GM19099 (cell line): ENCODE measurements around the gene VGLL4.
A peak's percentile ranks its signal among the peaks of the same experiment; 100 is the strongest.

ENCODE experiments used
- POLR2A ChIP-seq: IDR thresholded peaks from 3 replicates; pipeline ENCODE4 v1.6.1; 2011; ENCODE audit warnings: low read depth; ENCODE audit not compliant: insufficient read length; ENCODE audit errors: extremely low read depth

The VGLL4 gene, protein sequence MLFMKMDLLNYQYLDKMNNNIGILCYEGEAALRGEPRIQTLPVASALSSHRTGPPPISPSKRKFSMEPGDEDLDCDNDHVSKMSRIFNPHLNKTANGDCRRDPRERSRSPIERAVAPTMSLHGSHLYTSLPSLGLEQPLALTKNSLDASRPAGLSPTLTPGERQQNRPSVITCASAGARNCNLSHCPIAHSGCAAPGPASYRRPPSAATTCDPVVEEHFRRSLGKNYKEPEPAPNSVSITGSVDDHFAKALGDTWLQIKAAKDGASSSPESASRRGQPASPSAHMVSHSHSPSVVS

GRCh38 chr3:11643605-11644087, at the start of gene VGLL4:
TSS of gene VGLL4 (minus strand) at chr3:11643915. CDS start at chr3:11643518, 397 bp downstream.
- peak; percentile 71 for TF ChIP-seq POLR2A

GRCh38 chr3:11692532-11692813, 48.8 kb upstream of the VGLL4 start:
- no peak for TF ChIP-seq POLR2A

GRCh38 chr3:11691767-11692531, 48.2 kb upstream of the VGLL4 start:
- no peak for TF ChIP-seq POLR2A

- TF ChIP-seq POLR2A, result no peak
These were observed 47.4 kb upstream of the VGLL4 start for GRCh38 chr3:11690863-11691766.

GRCh38 chr3:11689749-11690148, 46.0 kb upstream of the VGLL4 start:
- TF ChIP-seq POLR2A, result no peak

- TF ChIP-seq POLR2A, result no peak
These were observed 36.8 kb upstream of the VGLL4 start for GRCh38 chr3:11680509-11680908.

DNA sequence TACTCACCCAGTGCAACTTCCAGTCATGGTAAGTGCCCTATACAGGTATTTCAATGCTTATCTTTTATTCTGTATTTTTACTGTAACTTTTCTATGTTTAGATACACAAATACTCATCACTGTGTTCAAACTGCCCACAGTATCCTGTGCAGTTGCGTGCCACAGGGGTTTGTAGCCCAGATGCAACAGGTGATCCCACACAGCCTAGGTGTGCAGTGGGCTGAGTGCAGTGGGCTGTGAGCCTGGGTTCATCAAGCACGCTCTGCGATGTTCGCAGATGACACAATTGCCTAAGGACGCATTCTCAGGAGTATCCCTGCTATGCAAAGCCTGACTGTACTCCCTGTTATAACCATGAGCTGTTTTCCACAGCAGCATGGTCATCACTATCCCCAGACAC, 36.2 kb upstream of the VGLL4 start:
- no peak for TF ChIP-seq POLR2A

GRCh38 chr3:11672363-11672762, 28.6 kb upstream of the VGLL4 start:
- TF ChIP-seq POLR2A, result no peak

DNA sequence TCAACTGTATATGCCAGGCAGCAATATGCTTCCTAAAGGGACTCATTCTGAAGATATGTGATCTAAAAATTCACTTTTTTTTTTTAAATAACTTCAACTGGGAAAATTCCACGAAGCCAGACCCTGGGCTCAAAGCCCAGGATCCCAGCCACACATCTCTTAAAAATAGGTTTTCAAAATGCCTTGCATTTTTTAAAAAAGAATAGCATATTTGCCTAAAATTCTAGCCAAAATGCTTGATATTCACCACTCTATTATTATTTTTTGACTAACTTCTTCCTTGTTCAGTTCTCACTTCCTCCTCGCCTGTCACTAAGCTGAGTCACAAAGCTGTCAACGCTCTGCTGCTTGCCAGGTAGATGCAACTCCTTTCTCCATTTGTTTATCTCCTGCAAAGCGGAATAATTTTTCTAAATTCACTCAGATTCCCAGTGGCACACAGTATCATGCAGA, 28.0 kb upstream of the VGLL4 start:
- TF ChIP-seq POLR2A, result no peak

DNA sequence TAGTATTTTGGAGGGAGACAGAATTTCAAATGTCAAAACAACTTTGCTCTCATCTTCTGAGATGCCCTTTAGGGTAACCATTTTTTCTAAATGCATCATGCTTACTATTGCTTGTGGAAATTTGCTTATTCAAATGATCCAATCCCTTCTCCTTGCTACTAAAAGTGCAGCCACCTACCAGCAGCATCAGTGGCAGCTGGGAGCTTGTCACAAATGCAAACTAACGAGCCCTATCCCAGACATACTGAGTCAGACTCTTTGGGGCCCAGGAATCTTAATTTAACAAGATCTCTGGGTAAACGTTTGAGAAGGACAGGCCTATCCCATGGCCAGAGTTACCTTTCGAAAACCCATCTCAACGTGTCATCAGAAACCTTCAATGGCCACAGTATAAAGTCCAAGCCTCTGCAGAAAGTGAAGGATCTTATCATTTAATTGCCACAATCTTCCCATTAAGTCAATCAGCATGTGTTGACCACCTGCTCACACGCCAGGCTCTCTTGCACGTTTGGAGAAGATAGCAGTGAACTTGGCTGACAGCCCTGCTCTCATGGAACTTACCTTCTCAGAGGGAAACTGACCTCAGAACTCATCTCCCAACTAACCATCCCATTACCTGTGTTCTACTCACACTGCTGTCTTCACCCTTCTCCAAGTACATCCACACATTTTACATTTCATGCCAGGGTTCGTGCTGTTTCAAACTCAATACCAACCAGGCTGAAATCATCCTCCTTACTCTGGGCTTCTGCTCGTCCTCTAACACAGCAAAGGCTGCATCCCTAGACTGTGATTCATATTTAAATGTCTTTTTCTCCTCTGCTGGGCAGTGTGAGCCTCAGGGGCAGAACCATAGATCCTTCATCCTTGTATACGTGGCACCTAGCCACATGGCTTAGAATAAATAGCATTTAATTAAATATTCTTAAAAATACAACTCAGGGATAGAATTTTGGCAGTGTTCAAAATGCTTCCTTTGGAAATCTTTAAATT, 24.8 kb upstream of the VGLL4 start:
- TF ChIP-seq POLR2A, result no peak

DNA sequence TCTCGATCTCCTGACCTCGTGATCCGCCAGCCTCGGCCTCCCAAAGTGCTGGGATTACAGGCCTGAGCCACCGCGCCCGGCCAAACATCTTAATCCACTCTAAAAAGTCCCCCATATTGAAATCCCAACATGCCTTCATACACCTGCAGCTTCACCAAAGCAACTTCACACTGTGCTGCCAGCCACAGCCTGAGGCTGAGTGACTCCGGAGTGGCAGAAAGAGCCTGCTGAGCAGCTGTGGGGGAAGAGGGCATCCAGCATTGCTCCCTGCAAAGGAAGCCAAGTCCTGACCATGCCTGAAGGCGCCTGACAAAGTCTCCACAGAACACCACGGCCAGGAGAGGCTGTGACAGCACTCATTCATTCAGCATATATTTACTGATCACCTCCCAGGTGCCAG, 21.6 kb upstream of the VGLL4 start:
- no peak for TF ChIP-seq POLR2A

GRCh38 chr3:11662392-11662990, 18.8 kb upstream of the VGLL4 start:
- no peak for TF ChIP-seq POLR2A

- no peak for TF ChIP-seq POLR2A
These were observed 18.1 kb upstream of the VGLL4 start for GRCh38 chr3:11661827-11662226.

GRCh38 chr3:11661052-11661656, 17.4 kb upstream of the VGLL4 start:
- no peak for TF ChIP-seq POLR2A

GRCh38 chr3:11660242-11660641, 16.5 kb upstream of the VGLL4 start:
- TF ChIP-seq POLR2A, result no peak
